GM10248 (cell line): Measurements from ENCODE around the gene PIEZO2.
"Not testable (repeated sequence)": the region's sequence is repeated elsewhere in the genome, so short reads cannot be mapped to it uniquely, and the experiment has no call there.

ENCODE experiments used
- CTCF ChIA-PET: fragments of 300-600 bp; sonication (Branson Sonifier 250); formaldehyde crosslinking; extraction: SDS; loops from one replicate; lab custom pipeline; 2021; ENCODE audit warnings: antibody characterized with exemption; lab: Yijun Ruan, JAX
- POLR2A ChIA-PET: fragments of 350-650 bp; sonication (Branson Sonifier 250); formaldehyde crosslinking; extraction: SDS; loops from one replicate; lab custom pipeline; 2020; ENCODE audit warnings: antibody characterized with exemption; lab: Yijun Ruan, JAX
- DNase-seq: peaks from one replicate; pipeline ENCODE4 v3.0.0; 2012; ENCODE audit errors: extremely low spot score
- TF ChIP-seq, protein P1 (sequence below): IDR thresholded peaks from 2 replicates; pipeline ENCODE4 v1.5.1; 2012; ENCODE audit warnings: mild to moderate bottlenecking, low read depth; ENCODE audit errors: extremely low read depth, missing control alignments, control extremely low read depth

PIEZO2 gene

DNA sequence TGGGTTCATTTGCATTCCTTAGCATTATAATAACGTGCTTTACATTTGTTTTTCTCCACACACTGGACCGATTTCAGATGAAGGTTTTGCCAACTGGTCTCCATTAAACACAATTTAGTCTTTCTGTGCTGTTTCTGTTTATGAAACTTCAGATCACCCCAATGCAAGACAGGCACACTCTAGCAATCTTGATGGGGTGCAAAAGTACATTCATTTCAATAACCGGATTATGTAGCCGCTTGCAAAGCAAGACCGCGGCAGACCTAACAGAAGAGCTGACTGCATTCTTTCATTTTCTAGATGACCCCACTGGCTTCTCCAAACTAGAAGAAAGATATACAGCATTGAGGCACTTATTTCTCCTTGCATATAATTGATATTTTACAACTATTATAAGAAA lies 301.5 kb downstream of the PIEZO2 start:
- ChIA-PET CTCF (interaction anchor here (1.6 to 7.5 kb wide), 3 partner anchors 9 to 226 kb away, joined by 3 to 97 read pairs (median 4); no protein-coding TSS in a partner anchor), POLR2A (no interaction called here)
- TF ChIP-seq, protein P1, sequence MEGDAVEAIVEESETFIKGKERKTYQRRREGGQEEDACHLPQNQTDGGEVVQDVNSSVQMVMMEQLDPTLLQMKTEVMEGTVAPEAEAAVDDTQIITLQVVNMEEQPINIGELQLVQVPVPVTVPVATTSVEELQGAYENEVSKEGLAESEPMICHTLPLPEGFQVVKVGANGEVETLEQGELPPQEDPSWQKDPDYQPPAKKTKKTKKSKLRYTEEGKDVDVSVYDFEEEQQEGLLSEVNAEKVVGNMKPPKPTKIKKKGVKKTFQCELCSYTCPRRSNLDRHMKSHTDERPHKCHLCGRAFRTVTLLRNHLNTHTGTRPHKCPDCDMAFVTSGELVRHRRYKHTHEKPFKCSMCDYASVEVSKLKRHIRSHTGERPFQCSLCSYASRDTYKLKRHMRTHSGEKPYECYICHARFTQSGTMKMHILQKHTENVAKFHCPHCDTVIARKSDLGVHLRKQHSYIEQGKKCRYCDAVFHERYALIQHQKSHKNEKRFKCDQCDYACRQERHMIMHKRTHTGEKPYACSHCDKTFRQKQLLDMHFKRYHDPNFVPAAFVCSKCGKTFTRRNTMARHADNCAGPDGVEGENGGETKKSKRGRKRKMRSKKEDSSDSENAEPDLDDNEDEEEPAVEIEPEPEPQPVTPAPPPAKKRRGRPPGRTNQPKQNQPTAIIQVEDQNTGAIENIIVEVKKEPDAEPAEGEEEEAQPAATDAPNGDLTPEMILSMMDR = no peak
- no peak for DNase-seq

DNA sequence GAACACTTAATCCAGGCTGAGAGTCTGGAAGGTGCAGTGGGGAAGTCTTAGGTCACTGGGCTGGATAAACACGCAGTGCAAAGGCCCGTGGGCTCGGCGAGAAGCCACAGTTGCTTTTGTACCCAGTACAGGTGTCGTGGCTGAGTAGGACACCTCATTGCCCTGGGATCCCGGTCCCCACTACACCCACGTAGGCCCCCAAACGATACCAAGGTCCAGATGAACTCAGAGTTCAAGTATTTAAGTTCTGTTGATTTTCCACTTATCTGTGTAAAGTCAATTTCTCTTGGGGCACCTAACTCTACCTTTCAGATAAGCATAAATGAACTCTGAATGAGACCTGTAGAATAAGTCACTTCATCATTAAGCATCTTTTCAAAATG lies 302.0 kb downstream of the PIEZO2 start:
- ChIA-PET CTCF (interaction anchor here (1.0 to 1.8 kb wide), 3 partner anchors 10 to 307 kb away, joined by 3 to 4 read pairs (median 3); no protein-coding TSS in a partner anchor), POLR2A (no interaction called here)
- TF ChIP-seq, protein P1 = no peak
- no peak for DNase-seq

DNA sequence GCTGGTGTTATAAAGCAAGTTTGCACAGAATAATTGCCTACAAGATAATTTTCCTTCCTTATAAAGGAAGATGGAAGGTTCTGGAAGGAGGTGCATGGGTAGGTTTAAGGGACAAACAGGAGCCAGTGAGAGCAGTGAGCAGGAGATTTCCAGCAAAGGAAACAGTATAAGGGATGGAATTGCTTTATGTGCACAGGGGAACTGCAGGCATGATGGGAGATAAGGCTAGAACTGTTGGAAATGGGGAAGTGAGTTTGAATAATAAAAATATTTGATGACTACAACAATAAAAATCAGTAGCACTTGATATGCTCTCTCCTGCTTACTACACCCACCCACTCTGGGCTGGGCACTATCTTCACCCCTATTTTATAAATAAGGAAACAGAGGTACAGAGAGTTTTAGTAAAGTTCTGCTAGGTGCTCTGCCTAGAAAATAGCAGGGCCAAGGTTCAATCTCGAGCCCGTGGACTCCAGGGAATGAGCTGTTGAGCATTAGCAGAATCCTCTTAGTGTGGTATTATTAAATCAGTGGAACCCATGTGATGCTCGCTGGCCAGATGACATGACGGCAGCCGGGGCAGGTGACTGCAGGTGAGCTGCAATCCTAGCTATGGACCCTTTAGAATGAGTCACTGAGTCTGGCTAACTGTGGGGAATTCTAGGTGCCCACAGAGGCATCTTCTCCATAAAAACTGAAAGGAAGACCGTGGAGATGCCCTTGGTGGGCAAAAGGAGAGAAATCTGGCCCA lies 302.5 kb downstream of the PIEZO2 start:
- CTCF ChIA-PET = interaction anchor here (1.0 to 1.6 kb wide), 2 partner anchors 11 to 308 kb away, joined by 3 read pairs; no protein-coding TSS in a partner anchor
- POLR2A ChIA-PET = no interaction called here
- DNase-seq = no peak
- TF ChIP-seq, protein P1 = no peak

DNA sequence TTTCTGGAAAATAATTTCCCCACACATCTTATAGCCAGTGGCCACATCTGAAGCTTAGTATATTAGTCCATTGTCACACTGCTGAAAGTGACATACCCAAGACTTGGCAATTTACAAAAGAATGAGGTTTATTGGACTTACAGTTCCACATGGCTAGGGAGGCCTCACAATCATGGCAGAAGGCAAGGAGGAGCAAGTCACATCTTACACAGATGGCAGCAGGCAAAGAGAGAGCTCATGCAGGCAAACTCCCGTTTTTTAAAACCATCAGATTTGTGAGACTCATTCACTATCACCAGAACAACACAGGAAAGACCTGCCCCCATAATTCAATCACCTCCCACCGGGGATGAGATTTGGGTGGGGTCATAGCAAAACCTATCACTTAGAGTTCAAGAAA lies 303.3 kb downstream of the PIEZO2 start:
- POLR2A ChIA-PET, DNase-seq, CTCF ChIA-PET: not testable (repeated sequence)

DNA sequence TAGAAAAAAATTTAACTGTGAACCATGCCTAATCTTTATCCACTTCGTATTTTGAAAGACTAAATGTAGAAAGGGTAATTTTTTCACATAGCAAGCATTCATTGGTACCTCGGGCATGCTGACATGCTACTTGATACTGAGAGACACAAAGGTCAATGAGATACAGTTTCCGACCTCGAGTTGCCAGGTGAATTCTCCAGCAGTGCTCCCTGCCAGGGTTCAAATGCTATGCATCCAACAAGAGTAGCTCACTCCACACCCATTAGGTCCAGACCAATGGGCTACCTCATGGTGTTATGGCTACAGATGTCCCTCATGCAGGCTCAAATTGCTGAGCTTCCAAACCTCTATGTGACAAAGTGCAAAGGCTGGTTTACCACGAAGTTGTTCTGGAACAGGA lies 305.8 kb downstream of the PIEZO2 start:
- CTCF ChIA-PET = interaction anchor here (1.0 to 1.5 kb wide), 6 partner anchors 8 to 311 kb away, joined by 3 to 4 read pairs (median 3); no protein-coding TSS in a partner anchor
- TF ChIP-seq, protein P1 = no peak
- POLR2A ChIA-PET = no interaction called here
- no peak for DNase-seq

DNA sequence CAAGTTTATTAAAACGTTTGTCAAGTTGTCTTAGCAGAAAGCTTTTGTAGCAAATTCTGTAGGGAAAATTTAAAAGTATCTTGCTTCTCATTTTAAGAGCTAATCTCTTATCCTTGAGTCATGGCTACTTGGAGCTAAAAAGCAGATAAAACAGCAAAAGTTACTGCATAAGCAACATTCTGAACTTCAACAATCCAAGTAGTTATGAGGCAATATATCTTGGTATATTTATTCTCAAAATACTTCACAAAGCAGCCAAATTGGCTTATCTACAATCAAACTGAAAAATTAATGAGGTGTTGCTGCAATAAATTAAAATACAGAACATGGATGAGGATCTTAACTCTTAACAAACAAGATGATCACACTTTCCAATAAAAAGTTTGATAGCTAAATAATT lies 306.5 kb downstream of the PIEZO2 start:
- no peak for DNase-seq
- POLR2A ChIA-PET = no interaction called here
- TF ChIP-seq, protein P1 = no peak
- CTCF ChIA-PET = interaction anchor here (1.0 to 1.5 kb wide), 6 partner anchors 9 to 312 kb away, joined by 3 to 4 read pairs (median 3); no protein-coding TSS in a partner anchor

DNA sequence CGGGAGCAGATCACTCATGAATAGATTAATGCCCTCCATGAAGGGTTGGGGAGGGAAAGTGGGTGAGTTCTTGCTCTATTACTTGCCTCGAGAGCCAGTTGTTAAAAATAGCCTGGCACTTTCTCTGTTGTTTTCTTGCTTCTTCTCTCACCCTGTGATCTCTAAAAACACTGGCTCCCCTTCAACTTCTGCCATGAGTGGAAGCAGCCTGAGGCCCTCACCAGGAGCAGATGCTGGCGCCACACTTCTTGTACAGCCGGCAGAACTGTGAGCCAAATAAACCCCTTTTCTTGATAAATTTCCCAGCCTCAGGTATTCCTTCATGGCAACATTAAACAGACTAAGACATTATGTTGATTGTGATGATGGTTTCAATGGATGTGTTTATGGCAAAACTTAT lies 307.0 kb downstream of the PIEZO2 start:
- POLR2A ChIA-PET = no interaction called here
- no peak for DNase-seq
- TF ChIP-seq, protein P1 = no peak
- CTCF ChIA-PET = interaction anchor here (1.0 to 1.8 kb wide), 7 partner anchors 9 to 313 kb away, joined by 3 to 10 read pairs (median 3); no protein-coding TSS in a partner anchor
